HG02588 (cell line): ENCODE data around the gene NLK.

Source experiments
- ATAC-seq: cut with Tn5 transposase; IDR thresholded peaks from one replicate; pipeline ENCODE4 v1.9.1; 2021; ENCODE audit warnings: mild to moderate bottlenecking, moderate library complexity; ENCODE audit not compliant: unreplicated experiment

The NLK gene

DNA sequence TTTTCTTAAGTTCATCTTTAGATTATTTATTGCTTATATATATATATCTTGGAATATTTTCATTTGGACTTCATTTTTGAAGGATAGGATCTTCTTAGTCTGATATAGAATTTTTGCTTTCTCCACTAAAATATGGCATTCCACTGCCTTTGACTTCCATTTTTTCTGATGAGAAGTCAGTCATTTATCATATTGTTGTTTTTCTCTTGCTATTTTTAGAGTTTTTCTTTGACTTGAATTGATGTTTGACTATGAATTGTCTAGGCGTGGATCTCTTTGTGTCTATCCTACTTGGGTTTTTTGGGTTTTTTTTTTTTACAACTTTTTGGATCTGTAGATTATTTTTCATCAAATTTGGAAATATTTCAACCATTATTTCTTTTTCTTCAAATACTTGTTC lies 67.7 kb downstream of the NLK start:
- ATAC-seq = no peak

DNA sequence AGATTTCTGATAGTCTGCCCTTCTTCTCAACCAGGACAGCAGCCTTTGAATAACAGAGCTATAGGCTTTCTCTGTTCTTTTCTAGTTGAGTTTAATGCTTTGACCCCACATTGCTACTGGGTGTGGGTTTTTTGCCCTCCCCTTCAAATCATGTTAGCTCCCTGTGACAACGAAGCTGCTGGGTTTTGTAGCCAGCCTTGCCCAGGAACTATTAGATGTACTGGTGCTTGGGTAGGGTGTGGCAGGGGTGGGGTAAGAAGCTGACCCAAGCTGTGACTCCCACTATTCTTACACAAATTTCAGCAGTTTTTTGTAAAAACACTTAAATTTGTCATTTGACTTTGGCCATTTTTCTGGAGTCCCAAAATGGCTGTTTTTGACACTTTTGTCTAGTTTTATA lies 69.7 kb downstream of the NLK start:
- ATAC-seq = no peak

DNA sequence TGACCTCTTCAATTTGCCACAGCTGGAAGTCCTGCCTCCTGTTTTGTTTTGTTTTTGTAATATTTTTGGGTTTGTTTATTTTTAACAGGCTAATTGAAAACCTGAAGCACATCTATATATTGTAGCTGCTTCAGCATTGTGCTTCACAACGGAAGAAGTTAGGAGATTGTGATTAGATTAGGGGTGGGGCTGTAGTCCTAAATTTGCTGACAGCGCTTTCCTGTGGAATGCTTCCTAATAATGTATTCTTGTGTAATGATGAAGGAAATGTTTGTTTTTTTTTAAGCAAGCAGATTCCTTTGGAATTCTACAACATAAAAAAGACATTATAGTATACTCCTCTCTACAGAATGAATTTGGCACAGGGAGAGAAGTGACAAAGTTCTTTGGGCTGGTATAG lies 70.1 kb downstream of the NLK start:
- no peak for ATAC-seq

DNA sequence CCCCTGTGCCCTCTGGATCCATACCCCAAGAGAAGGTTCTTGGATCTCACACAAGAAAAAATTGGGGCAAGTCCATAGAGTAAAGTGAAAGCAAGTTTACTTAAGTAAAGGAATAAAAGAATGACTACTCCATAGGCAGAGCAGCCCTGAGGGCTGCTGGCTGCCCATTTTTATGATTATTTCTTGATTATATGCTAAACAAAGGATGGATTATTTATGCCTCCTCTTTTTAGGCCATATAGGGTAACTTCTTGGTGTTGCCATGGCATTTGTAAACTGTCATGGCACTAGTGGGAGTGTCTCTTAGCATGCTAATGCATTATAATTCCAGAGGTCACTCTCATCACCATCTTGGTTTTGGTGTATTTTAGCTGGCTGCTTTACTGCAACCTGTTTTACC lies 70.8 kb downstream of the NLK start:
- ATAC-seq = no peak

DNA sequence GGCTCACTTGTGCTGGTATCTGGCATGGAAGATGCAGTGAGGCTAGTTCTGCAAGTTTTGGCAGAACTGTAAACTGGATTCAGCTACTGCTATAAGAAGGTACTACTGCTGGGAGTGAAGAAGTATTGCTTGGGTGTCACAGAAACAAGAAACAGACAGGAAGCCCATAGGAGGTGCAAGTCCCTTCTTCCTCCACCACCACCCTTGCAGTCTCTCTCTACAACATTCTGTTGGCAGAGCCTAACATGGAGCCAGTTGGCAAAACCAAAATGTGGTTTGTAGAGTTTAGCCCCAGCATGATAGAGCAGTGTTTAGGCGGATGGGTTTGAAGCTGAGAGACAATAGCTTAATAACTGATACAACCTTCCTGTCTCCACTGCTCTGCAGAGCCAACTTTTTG lies 72.6 kb downstream of the NLK start:
- no peak for ATAC-seq

DNA sequence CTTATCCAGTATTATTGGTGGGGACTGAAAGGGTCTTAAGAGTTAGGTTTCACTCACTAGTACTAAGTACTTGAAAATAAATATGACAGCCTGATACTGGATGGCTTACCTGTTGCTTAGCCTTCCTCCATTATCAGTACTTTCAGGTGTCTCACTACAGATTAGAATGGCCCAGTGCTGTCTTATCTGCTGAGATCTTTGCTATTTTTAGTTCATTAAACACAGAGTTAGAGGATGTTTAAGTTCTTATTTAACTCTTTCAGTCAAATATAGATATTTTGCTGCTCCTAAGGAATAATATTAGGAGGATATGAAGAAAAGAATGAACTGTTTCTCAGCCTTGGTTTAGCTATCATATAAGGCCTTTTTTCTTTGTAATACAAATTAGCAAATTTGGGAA lies 74.8 kb downstream of the NLK start:
- ATAC-seq = no peak

DNA sequence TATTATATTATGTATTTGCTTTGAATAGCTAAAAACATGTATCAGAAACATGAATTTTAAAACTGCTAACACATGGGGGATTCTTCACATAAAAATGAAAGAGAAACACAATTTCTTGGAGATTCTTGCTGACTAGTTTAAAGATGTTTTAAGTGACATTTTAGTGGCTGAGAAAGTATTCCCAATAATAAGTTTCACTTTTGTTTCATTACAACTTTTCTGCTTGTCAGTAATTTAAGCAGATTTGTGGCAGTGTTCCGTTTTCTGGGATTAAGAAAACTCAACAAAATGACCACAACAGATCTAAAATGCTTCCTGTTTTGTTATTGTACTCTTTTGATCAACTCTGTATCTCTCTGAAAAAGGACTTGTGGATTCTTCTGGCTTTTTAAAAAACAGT lies 75.9 kb downstream of the NLK start:
- ATAC-seq = no peak

DNA sequence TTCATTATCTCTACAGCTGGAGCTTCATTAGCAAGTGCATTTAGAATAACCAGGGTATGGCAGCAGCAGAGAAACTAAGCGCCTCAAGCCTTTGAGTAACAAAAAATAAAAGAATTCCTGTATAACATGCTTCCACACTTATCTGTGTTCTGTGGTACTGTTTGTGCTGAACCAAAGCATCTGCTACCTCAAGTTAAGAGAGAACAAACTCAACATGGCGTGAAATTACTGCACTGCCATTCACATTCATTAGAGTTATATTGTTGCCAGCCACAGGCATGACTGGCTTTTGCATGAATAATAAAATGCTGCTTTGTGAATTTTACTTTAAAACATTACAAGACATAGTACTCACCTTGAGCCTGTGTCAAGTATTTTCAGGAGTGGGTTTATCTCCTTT lies 76.6 kb downstream of the NLK start:
- no peak for ATAC-seq

DNA sequence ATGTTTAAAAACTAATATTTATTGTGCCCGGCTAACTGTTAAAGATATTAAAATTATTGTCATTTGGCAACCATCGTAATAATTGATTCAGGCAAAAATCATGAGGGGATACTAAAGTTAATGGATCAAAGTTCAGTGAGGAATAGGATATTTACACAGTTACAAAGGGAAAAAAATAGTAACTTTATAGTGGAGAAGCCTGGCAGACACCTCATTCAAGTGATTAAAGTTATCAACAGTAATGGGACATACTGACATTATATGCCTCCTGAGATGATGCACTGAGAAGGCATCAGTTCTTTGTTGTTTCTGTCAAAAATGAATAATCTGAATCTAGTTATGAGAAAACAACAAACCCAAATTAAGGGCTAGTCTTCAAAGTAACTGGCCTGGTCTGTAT lies 77.1 kb downstream of the NLK start:
- no peak for ATAC-seq

DNA sequence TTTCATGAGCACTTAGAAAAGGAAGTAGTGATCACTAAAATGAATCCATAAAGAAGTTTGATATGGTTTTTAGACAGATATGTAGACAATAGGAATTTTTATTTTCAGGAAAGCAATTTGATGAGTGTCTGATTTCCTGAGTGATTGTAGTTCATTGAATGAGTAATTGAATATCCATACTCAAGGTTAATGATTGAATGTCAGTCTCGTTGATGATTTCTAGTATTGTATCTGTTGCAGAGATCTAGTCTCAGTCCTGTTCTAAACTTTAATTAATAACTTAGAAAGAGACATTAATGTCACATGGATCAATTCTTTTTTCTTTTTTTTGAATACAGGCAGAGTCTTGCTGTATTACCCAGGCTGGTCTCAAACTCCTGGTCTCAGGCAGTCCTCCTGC lies 78.3 kb downstream of the NLK start:
- ATAC-seq = no peak

DNA sequence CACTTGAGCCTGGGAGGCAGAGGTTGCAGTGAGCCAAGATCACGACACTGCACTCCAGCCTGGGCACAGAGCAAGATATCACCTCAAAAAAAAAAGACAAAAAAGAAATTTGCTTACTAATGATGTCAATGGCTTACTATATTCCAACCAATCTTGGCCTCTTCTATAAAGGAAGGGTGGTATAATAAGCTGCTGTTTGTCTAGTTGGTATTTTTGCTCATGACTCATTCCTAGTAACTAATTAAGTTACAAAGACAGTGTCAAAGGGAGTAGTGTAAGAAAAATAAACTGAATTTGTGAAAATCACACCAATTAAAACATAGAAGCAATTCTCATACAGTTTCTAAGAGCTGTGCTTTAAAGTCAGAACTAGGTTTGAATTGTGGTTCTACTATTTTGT lies 82.5 kb downstream of the NLK start:
- ATAC-seq = no peak

DNA sequence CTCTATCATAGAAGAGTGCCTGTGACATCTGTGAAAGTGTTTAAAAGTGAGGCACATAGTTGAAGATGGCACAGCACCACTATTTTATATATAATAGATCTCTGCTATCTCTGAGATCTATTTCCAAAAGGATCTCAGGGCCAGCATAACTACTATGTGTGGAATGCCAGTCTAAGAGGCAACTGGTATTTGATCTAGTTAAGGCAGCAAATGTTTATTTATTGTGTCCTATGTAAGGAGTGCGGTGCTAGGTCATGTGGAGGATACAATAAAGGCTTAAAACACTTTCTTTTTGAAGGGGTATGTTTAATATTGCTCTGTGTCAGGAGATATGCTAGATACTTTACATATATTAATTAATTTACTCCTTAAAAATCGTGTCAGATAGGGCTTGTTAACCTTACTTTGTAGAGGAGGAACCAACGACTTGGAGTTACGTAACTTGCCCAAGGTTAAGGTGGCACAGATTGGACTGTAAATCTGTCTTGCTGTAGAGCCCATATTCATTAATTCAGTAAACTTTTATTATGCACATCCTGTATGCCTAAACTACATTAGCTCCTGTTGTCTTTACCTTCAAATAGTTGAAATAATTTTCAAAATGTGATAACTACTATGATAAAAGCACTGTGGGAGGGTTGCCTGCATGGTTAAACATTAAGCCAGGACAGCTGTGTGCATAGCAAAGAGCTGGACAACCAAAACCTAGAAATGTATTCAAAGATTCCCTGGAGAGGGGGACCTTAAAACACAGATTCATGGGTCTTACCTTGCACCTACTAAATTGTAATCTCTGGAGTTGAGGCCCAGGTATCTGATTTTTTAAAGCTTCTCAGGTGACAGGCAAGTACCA lies 83.3 kb downstream of the NLK start:
- no peak for ATAC-seq

DNA sequence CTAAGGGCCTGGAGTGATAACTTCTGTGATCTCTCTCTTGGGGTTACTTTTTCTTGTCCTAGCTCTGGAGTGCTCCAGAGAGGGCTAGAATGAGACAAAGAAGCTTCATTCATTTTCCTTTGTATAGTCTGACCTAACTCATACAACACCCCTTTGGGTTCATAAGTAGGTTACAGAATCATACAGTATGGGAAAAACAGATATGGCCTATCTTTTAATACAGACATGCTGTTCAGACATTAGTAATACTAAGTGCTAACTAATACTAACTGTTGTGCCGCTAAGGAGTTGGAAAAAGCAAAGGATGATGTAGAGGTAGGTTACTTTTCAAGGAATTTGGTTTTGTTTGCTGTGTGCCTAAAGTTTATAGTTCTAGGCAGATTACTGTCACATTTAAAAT lies 84.7 kb downstream of the NLK start:
- no peak for ATAC-seq

DNA sequence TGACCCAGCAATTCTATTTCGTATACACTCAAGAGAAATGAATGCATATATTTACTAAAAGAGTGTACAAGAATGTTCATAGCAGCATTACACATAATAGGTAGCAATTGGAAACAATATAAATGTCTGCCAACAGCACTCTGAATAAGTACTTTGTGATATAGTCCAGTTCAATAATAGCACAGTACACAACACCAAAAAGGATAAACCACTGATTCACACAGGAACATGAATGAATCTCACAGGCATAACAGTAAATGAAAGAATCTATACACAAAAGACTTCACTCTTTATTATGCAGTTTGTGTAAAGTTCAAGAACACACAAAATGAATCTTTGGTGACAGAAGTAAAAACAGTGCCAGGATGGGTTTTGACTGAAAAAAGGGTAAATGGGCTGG lies 86.3 kb downstream of the NLK start:
- no peak for ATAC-seq

DNA sequence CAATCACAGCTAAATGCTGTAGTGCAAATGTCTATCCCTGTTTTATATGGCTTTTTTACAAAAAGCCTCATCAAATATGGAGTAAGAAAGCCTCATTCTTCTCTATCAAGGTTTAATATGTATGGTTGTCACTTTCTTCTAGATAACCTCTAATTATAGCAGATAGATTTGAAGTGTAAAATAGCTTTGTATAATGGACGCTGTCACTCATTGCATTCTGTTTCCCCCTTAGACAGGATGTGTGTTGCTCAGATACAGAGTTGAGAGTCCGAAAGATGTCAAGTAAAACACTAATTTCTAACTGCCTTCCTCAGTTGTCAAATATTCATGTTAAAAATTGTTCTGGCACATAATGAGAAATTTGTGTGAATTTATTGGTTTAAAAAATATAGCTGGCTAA lies 88.0 kb downstream of the NLK start:
- no peak for ATAC-seq

DNA sequence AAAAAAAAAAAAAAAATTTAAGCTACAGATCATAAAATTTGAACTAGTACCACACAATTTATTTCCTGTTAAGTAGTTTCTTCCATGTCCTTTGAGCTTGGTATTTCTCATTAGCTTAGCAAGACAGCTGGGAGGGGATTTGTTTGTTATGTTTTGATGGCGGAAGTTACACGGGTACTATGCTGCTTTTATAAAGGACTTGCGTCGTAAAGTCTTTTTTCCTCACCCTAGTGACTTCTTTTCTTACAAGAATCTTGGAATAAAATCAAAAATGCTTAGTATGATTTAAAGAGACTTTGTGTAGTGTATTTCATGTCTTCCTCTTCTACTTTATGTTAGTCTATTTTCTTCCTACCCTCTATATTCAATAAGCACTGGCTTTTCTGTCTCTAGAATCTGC lies 89.1 kb downstream of the NLK start:
- no peak for ATAC-seq

DNA sequence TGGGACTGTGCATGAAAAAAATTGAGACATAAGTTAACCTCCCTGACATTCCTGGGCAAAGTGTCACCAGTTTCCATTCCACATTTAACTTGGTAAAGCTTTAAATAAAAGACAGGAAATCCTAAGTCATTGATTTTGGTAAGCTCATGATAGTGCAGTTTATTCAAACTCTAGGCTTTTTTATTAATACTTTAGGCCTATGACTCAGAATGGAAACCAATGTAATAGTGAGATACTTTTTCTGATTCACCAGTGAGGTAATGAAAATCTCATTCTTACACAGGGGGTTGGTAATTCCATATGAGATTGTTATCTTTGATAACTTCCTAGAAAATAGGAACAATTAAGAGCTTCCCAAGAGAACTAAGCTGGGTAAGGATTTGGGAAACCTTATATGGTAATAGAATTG lies 91.1 kb downstream of the NLK start:
- ATAC-seq = no peak

DNA sequence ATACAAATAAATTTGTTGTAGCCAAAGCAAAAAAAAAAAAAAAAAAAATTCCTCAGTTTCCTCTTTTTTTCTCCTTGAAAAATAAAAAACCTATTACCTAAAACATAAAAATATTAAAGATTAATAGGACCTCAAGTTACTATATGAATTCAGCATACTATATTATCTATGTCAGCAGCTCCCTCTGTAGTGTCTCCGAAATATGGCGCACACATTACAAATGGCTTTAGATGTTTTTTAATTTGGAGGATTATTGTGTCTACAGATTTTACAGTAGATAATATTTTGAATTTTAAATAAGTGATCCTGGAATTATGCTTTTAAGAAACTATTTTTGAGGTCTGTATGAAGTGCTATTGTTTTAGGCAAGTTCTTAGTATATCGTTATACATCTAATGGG lies 94.4 kb downstream of the NLK start:
- ATAC-seq = no peak

DNA sequence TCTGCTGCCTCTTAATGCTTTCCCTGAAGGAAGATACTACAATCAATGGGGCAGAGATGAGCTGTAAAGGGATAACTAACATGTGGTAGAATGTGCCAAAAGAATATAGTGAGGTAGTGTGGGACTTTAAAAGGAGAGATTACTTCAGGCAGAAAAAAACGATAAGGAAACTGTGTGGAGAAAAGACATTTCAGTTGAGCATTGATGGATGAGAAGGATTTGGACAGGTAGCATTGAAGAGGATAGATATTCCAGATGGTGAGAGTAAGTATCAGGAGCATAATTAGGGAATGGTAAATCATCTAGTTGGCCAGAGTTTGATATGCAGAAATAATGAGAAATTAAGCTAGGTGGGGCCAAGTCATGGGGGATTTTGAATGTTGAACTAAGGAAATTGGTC lies 97.3 kb downstream of the NLK start:
- no peak for ATAC-seq

DNA sequence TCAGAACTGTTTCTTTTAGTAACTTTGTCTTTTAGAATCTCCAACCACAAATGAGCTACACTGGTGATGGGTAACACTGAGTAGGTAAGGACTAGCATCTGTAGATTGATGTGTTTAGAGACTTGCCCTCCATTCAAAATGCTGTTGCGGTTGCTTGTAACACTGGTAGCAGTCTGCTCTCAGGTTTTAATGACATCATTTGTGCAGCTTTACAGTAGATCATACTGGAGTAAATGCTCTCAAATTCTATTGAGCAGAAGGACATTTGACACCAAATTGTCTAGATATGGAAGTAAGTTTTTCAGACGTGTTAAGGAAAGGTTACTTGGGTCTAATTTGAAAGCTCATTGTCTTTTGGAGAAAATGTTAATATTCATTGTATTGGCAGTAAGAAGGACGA lies 98.8 kb downstream of the NLK start:
- ATAC-seq = no peak

DNA sequence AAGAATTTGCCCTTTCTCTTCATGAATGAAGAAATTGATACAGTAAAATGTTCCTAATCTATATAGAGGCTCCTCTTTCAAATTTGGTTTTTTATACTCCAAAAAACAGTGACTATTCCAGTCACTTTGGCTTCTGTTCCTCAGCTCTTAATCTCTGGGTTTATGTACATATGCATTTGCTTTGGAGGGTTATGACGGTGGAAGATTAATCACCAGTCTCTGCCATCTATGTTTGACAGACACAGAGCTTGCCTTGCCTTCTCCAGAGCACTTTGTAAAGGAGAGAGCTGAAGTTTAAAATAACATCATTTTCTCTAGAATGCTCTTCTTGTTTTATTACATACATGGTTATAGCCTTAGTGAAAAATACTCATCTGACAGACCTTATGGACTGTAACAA lies 99.3 kb downstream of the NLK start:
- no peak for ATAC-seq

DNA sequence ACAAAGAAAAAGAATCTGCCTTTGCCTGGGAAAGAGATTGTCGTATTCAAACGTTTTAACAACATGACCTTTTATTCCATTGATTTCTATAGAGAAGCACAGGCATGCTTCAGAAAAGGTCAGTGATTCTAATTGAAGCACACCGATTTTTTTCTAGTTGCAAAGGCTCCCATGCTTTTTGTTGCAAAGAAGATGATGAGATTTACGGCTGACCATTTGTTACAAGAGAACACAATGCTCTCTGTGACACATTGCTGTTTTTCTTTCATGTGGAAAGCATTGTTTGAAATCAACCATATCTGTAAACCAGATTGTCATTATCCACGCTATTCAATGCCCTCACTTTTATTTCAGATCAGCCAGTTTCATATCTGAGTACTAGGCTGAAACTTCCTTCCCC lies 99.8 kb downstream of the NLK start:
- ATAC-seq = no peak

DNA sequence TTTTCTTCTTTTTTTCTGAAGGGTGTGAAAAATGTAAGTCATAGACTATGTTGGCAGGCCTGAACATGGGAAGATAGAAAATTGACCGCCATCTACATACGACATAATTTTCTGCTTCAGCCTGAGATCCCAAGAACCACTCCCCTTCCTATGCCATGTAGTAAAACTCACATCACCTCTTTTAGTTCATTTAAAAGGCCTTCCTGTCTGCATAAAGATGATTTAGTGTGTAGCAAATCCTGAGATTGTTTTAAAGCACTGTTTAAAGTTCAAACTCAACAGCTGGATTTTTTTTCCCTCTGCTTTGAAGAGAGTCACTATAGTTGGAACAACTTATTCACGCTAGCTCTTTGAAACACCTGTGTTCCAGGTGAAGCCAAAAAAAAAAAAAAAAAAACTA lies 101.5 kb downstream of the NLK start:
- no peak for ATAC-seq
